Neural progenitor cell (in vitro differentiated cells): ENCODE data around the gene PTPRG. TPM values are rescaled to one million over a fixed set of nuclear protein-coding genes. Genes with fewer than 3 reads are reported as not detected.
A peak's percentile ranks its signal among the peaks of the same experiment; 100 is the strongest.

Experiments
- DNase-seq: peaks from one replicate; pipeline ENCODE4 v3.0.0-alpha.2; 2016; ENCODE audit warnings: low spot score
- H2AFZ ChIP-seq: fragments of 200-600 bp; sonication (generic); replicated peaks from 2 replicates; pipeline ENCODE4 v1.6.1; 2016; ENCODE audit warnings: antibody characterized with exemption
- H3F3A ChIP-seq: fragments of 200-600 bp; sonication (generic); 2 replicates; pipeline ENCODE4 v1.6.1; 2016; ENCODE audit warnings: antibody characterized with exemption, low read depth
- H3K27ac ChIP-seq: fragments of 200-600 bp; sonication (generic); 2 replicates; pipeline ENCODE4 v1.5.1; 2016; ENCODE audit warnings: mild to moderate bottlenecking
- H3K27me3 ChIP-seq: fragments of 200-600 bp; sonication (generic); 2 replicates; pipeline ENCODE4 v1.6.1; 2016; ENCODE audit warnings: mild to moderate bottlenecking, moderate library complexity
- H3K36me3 ChIP-seq: fragments of 200-600 bp; sonication (generic); 2 replicates; pipeline ENCODE4 v1.5.1; 2016
- H3K4me1 ChIP-seq: fragments of 200-600 bp; sonication (generic); 2 replicates; pipeline ENCODE4 v1.6.1; 2016; ENCODE audit warnings: mixed run types
- H3K4me2 ChIP-seq: fragments of 200-600 bp; sonication (generic); 2 replicates; pipeline ENCODE4 v1.6.1; 2016
- H3K4me3 ChIP-seq: fragments of 200-600 bp; sonication (generic); 2 replicates; pipeline ENCODE4 v1.5.1; 2016
- H3K79me2 ChIP-seq: fragments of 200-600 bp; sonication (generic); 2 replicates; pipeline ENCODE4 v1.6.1; 2016; ENCODE audit warnings: low read depth
- H3K9ac ChIP-seq: fragments of 200-600 bp; sonication (generic); 2 replicates; pipeline ENCODE4 v1.6.1; 2016
- H3K9me3 ChIP-seq: fragments of 200-600 bp; sonication (generic); 2 replicates; pipeline ENCODE4 v1.5.1; 2016; ENCODE audit warnings: low read depth
- H4K20me1 ChIP-seq: fragments of 200-600 bp; sonication (generic); 2 replicates; pipeline ENCODE4 v1.6.1; 2016; ENCODE audit warnings: low read depth
- H3K27ac Mint-ChIP-seq: 3 replicates; pipeline ENCODE4 v1.8.0; 2021; ENCODE audit warnings: mixed read lengths
- H3K27me3 Mint-ChIP-seq: 2 replicates; pipeline ENCODE4 v1.8.0; 2022; ENCODE audit warnings: low read depth, mild to moderate bottlenecking, inconsistent platforms, moderate library complexity, mixed read lengths; ENCODE audit not compliant: insufficient read depth
- H3K36me3 Mint-ChIP-seq: 3 replicates; pipeline ENCODE4 v1.8.0; 2021; ENCODE audit warnings: mixed read lengths
- H3K4me1 Mint-ChIP-seq: 3 replicates; pipeline ENCODE4 v1.8.0; 2021; ENCODE audit warnings: mixed read lengths
- H3K4me3 Mint-ChIP-seq: 3 replicates; pipeline ENCODE4 v1.8.0; 2021; ENCODE audit warnings: mild to moderate bottlenecking, moderate library complexity, mixed read lengths
- H3K9me3 Mint-ChIP-seq: 3 replicates; pipeline ENCODE4 v1.8.0; 2020; ENCODE audit warnings: mixed read lengths
- CTCF ChIP-seq: fragments of 200-600 bp; sonication (generic); IDR thresholded peaks from 2 replicates; pipeline ENCODE4 v1.5.1; 2017; ENCODE audit warnings: antibody characterized with exemption, mild to moderate bottlenecking
- EZH2 ChIP-seq: fragments of 200-600 bp; sonication (generic); IDR thresholded peaks from 2 replicates; pipeline ENCODE4 v1.6.1; 2017; ENCODE audit warnings: antibody characterized with exemption, mild to moderate bottlenecking, moderate library complexity
- EZH2phosphoT487 ChIP-seq: fragments of 200-600 bp; sonication (generic); IDR thresholded peaks from 2 replicates; pipeline ENCODE4 v1.6.1; 2017; ENCODE audit warnings: antibody characterized with exemption
- total RNA-seq: library from RNA; depleted of rRNA; stranded (reverse); fragments of >200 nt; gene quantifications from 2 replicates; pipeline ENCODE4 v1.2.3, GENCODE V29; 2015; ENCODE audit warnings: low replicate concordance

Gene PTPRG
- total RNA-seq, 1 donor from 2014 or later, result 65.3 TPM

GRCh38 chr3:61947456-61947855, 386.1 kb downstream of the PTPRG start:
- TF ChIP-seq EZH2phosphoT487, result no peak
- no peak for TF ChIP-seq CTCF
- no peak for TF ChIP-seq EZH2
- H3K79me2 ChIP-seq, result peaks cover 85% of the 10 kb centered on the region
- peak overlapping the region; percentile 35 for H3K4me3 ChIP-seq
- no peak overlapping the region for H3K4me3 Mint-ChIP-seq
- peak; percentile 35 for DNase-seq
- no peak overlapping the region for H2AFZ ChIP-seq
- H3K4me2 ChIP-seq, result peak overlapping the region; percentile 76
- H4K20me1 ChIP-seq, result peaks cover 36% of the 10 kb centered on the region
- H3K9me3 Mint-ChIP-seq, result peaks cover 5% of the 10 kb centered on the region
- peaks cover 79% of the 10 kb centered on the region for H3K4me1 ChIP-seq
- peaks cover 44% of the 10 kb centered on the region for H3K4me1 Mint-ChIP-seq
- no peaks in the 10 kb centered on the region for H3K9me3 ChIP-seq
- H3K27me3 Mint-ChIP-seq, result peaks cover 4% of the 10 kb centered on the region
- H3K27ac Mint-ChIP-seq, result peak overlapping the region; percentile 80
- H3K9ac ChIP-seq, result no peak overlapping the region
- peak overlapping the region; percentile 75 for H3K27ac ChIP-seq
- H3K36me3 Mint-ChIP-seq, result no peaks in the 10 kb centered on the region
- peaks cover 52% of the 10 kb centered on the region for H3F3A ChIP-seq
- H3K27me3 ChIP-seq, result no peaks in the 10 kb centered on the region
- no peaks in the 10 kb centered on the region for H3K36me3 ChIP-seq

GRCh38 chr3:61948699-61949305, 387.4 kb downstream of the PTPRG start:
- Histone ChIP-seq H3K4me1 (peaks cover 89% of the 10 kb centered on the region), H3K9me3 (no peaks in the 10 kb centered on the region), H3K79me2 (peaks cover 80% of the 10 kb centered on the region), H3K27me3 (no peaks in the 10 kb centered on the region), H3K36me3 (no peaks in the 10 kb centered on the region), H3F3A (peaks cover 50% of the 10 kb centered on the region), H3K27ac (no peak overlapping the region), H3K9ac (no peak overlapping the region), H4K20me1 (peaks cover 43% of the 10 kb centered on the region), H3K4me3 (no peak overlapping the region), H3K4me2 (peak overlapping the region; percentile 29), H2AFZ (no peak overlapping the region)
- Mint-ChIP-seq H3K27ac (no peak overlapping the region), H3K4me1 (peaks cover 41% of the 10 kb centered on the region), H3K9me3 (no peaks in the 10 kb centered on the region), H3K4me3 (no peak overlapping the region), H3K36me3 (no peaks in the 10 kb centered on the region), H3K27me3 (peaks cover 4% of the 10 kb centered on the region)
- no peak for DNase-seq
- TF ChIP-seq CTCF (no peak), EZH2phosphoT487 (no peak), EZH2 (no peak)

- Histone ChIP-seq H3K79me2 (peaks cover 91% of the 10 kb centered on the region), H3K27ac (no peak overlapping the region), H4K20me1 (peaks cover 10% of the 10 kb centered on the region), H3K36me3 (no peaks in the 10 kb centered on the region), H2AFZ (no peak overlapping the region), H3F3A (peaks cover 4% of the 10 kb centered on the region), H3K27me3 (no peaks in the 10 kb centered on the region), H3K9me3 (no peaks in the 10 kb centered on the region), H3K4me2 (peak overlapping the region; percentile 8), H3K9ac (no peak overlapping the region), H3K4me3 (no peak overlapping the region), H3K4me1 (peaks cover 64% of the 10 kb centered on the region)
- Mint-ChIP-seq H3K27me3 (peaks cover 2% of the 10 kb centered on the region), H3K4me3 (no peak overlapping the region), H3K4me1 (peaks cover 16% of the 10 kb centered on the region), H3K9me3 (no peaks in the 10 kb centered on the region), H3K36me3 (no peaks in the 10 kb centered on the region), H3K27ac (no peak overlapping the region)
- no peak for TF ChIP-seq EZH2
- TF ChIP-seq EZH2phosphoT487, result no peak
- DNase-seq, result no peak
These were observed 392.7 kb downstream of the PTPRG start for GRCh38 chr3:61954097-61954540.

GRCh38 chr3:61955483-61955882, 394.1 kb downstream of the PTPRG start:
- Mint-ChIP-seq H3K4me3 (no peak overlapping the region), H3K4me1 (peaks cover 9% of the 10 kb centered on the region), H3K9me3 (no peaks in the 10 kb centered on the region), H3K27me3 (peaks cover 2% of the 10 kb centered on the region), H3K27ac (no peak overlapping the region), H3K36me3 (no peaks in the 10 kb centered on the region)
- Histone ChIP-seq H2AFZ (no peak overlapping the region), H3K36me3 (no peaks in the 10 kb centered on the region), H3K27ac (no peak overlapping the region), H4K20me1 (peaks cover 11% of the 10 kb centered on the region), H3K9me3 (no peaks in the 10 kb centered on the region), H3K4me1 (peaks cover 56% of the 10 kb centered on the region), H3K4me3 (no peak overlapping the region), H3K9ac (no peak overlapping the region), H3F3A (peaks cover 3% of the 10 kb centered on the region), H3K4me2 (no peak overlapping the region), H3K79me2 (peaks cover 91% of the 10 kb centered on the region), H3K27me3 (no peaks in the 10 kb centered on the region)
- TF ChIP-seq EZH2 (no peak), CTCF (no peak), EZH2phosphoT487 (no peak)
- no peak for DNase-seq
